Caco-2 (cell line): ENCODE results near the gene ITPKC. TPM values are rescaled to one million over a fixed set of nuclear protein-coding genes. Genes with fewer than 3 reads are reported as not detected.
"Not testable (repeated sequence)": the region's sequence is repeated elsewhere in the genome, so short reads cannot be mapped to it uniquely, and the experiment has no call there.

Experiments
- BruUV-seq: library from RNA; stranded (reverse); fragments of 400-500 nt; replicated peaks from 2 replicates; lab custom pipeline; 2021; lab: Mats Ljungman, UMichigan
- CTCF ChIA-PET: fragments of 300-600 bp; sonication (Branson Sonifier 250); formaldehyde crosslinking; loops from one replicate; lab custom pipeline; 2022; ENCODE audit warnings: antibody characterized with exemption; lab: Charles Lee
- POLR2A ChIA-PET: fragments of 300-600 bp; sonication (Branson Sonifier 250); formaldehyde crosslinking; loops from one replicate; lab custom pipeline; 2022; ENCODE audit warnings: antibody characterized with exemption; lab: Charles Lee
- DNase-seq, 2 experiments: peaks; one replicate each; pipeline versions ENCODE4 v3.0.0 to v3.0.0-alpha.2; 2020 to 2022
- H3K27me3 ChIP-seq: replicated peaks from 2 replicates; pipeline ENCODE4 v1.6.0; 2011; ENCODE audit warnings: low read length; ENCODE audit not compliant: control insufficient read depth, insufficient read depth
- H3K36me3 ChIP-seq: 2 replicates; pipeline ENCODE4 v1.5.1; 2011; ENCODE audit warnings: low read length; ENCODE audit not compliant: control insufficient read depth, insufficient read depth
- H3K4me1 ChIP-seq: fragments of 250-450 bp; sonication (Bioruptor Pico); 2 replicates; pipeline ENCODE4 v1.5.1; 2020; ENCODE audit warnings: mild to moderate bottlenecking
- H3K4me3 ChIP-seq: 2 replicates; pipeline ENCODE4 v1.5.1; 2011; ENCODE audit warnings: low read depth, mild to moderate bottlenecking, control low read depth, low read length
- H3K9me3 ChIP-seq: fragments of 250-450 bp; sonication (Bioruptor Pico); 2 replicates; pipeline ENCODE4 v1.5.1; 2020; ENCODE audit warnings: mild to moderate bottlenecking, moderate library complexity
- H3K27ac Mint-ChIP-seq: one replicate; pipeline ENCODE4 v1.8.0; 2022; ENCODE audit warnings: mixed read lengths; ENCODE audit not compliant: unreplicated experiment
- H3K27me3 Mint-ChIP-seq: one replicate; pipeline ENCODE4 v1.8.0; 2022; ENCODE audit warnings: mixed read lengths; ENCODE audit not compliant: insufficient read depth, unreplicated experiment
- H3K36me3 Mint-ChIP-seq: one replicate; pipeline ENCODE4 v1.8.0; 2022; ENCODE audit warnings: mild to moderate bottlenecking, mixed read lengths; ENCODE audit not compliant: insufficient read depth, unreplicated experiment
- H3K4me1 Mint-ChIP-seq: one replicate; pipeline ENCODE4 v1.8.0; 2022; ENCODE audit warnings: low read depth, mixed read lengths; ENCODE audit not compliant: unreplicated experiment
- H3K4me3 Mint-ChIP-seq: one replicate; pipeline ENCODE4 v1.8.0; 2022; ENCODE audit warnings: mild to moderate bottlenecking, moderate library complexity, mixed read lengths; ENCODE audit not compliant: unreplicated experiment
- H3K9me3 Mint-ChIP-seq: one replicate; pipeline ENCODE4 v1.8.0; 2022; ENCODE audit warnings: mixed read lengths; ENCODE audit not compliant: unreplicated experiment
- CTCF ChIP-seq, 2 experiments: fragments of 200-600 bp in 1 of 2; IDR thresholded peaks; 1 replicate in 1 of 2; 2 replicates in 1 of 2; pipeline versions ENCODE4 v1.5.1 to v1.8.0; 2011 to 2022; ENCODE audit warnings: antibody characterized with exemption in 1 of 2, control low read depth in 1 of 2, inconsistent platforms in 1 of 2, low read depth in 1 of 2, low read length in 1 of 2, mild to moderate bottlenecking in 1 of 2, moderate library complexity in 1 of 2; ENCODE audit not compliant: insufficient read depth in 1 of 2, severe bottlenecking in 1 of 2, unreplicated experiment in 1 of 2
- intact Hi-C: fragments of 100-400 bp; cut with micrococcal nuclease; formaldehyde crosslinking; loops from one replicate; pipeline ENCODE4 v1.10.0; 2022; ENCODE audit not compliant: unreplicated experiment
- total RNA-seq: library from RNA; stranded (reverse); gene quantifications from 2 replicates; pipeline ENCODE4 v1.2.3, GENCODE V29; 2022

Gene ITPKC
- total RNA-seq, 1 experiment from 2014 or later: 31.2 TPM

GRCh38 chr19:40783711-40784110, 66.8 kb downstream of the ITPKC start:
- Histone ChIP-seq H3K4me1 (no peaks in the 10 kb centered on the region), H3K36me3 (no peaks in the 10 kb centered on the region; the same call in 1 of the 2 replicates), H3K4me3 (no peak overlapping the region), H3K27me3 (no peaks in the 10 kb centered on the region), H3K9me3 (no peaks in the 10 kb centered on the region)
- ChIA-PET CTCF (no interaction called here), POLR2A (no interaction called here)
- no peaks in the 10 kb centered on the region for H3K27me3 Mint-ChIP-seq
- no peak overlapping the region for H3K4me3 Mint-ChIP-seq
- no peak for DNase-seq
- intact Hi-C loops: no loop called here
- H3K4me1 Mint-ChIP-seq: peaks cover 15% of the 10 kb centered on the region
- no peak for TF ChIP-seq CTCF (IDR thresholded peaks at IDR 0.05; ENCODE audit: insufficient read depth in 1 of 2, low read depth in 1 of 2, low read length in 1 of 2, severe bottlenecking in 1 of 2, unreplicated experiment in 1 of 2)
- no peaks in the 10 kb centered on the region for H3K9me3 Mint-ChIP-seq
- no TSS peak for BruUV-seq
- no peak overlapping the region for H3K27ac Mint-ChIP-seq
- peaks cover 2% of the 10 kb centered on the region for H3K36me3 Mint-ChIP-seq

- H3K36me3 Mint-ChIP-seq, H3K4me1 ChIP-seq, H3K4me3 Mint-ChIP-seq, H3K9me3 ChIP-seq, BruUV-seq, H3K27me3 ChIP-seq, H3K27me3 Mint-ChIP-seq, H3K4me3 ChIP-seq, intact Hi-C loops, H3K36me3 ChIP-seq, POLR2A ChIA-PET, DNase-seq, H3K27ac Mint-ChIP-seq, H3K9me3 Mint-ChIP-seq: not testable (repeated sequence)
- CTCF ChIA-PET: interaction anchor here (0.7 kb wide), 1 partner anchor 923 kb away, joined by 4 read pairs; no protein-coding TSS in a partner anchor
- peaks cover 11% of the 10 kb centered on the region for H3K4me1 Mint-ChIP-seq
Observed at GRCh38 chr19:40784146-40784545, 67.2 kb downstream of the ITPKC start.

GRCh38 chr19:40785526-40785925, 68.6 kb downstream of the ITPKC start:
- intact Hi-C loops: no loop called here
- H3K27me3 Mint-ChIP-seq: no peaks in the 10 kb centered on the region
- DNase-seq: no peak
- H3K36me3 Mint-ChIP-seq: no peaks in the 10 kb centered on the region
- H3K4me1 Mint-ChIP-seq: peaks cover 9% of the 10 kb centered on the region
- POLR2A ChIA-PET: no interaction called here
- H3K27me3 ChIP-seq: no peaks in the 10 kb centered on the region
- no peaks in the 10 kb centered on the region for H3K9me3 ChIP-seq
- H3K36me3 ChIP-seq: no peaks in the 10 kb centered on the region; the same call in 1 of the 2 replicates
- no peak overlapping the region for H3K27ac Mint-ChIP-seq
- no peak for TF ChIP-seq CTCF (IDR thresholded peaks at IDR 0.05; ENCODE audit: insufficient read depth in 1 of 2, low read depth in 1 of 2, low read length in 1 of 2, severe bottlenecking in 1 of 2, unreplicated experiment in 1 of 2)
- H3K4me3 Mint-ChIP-seq: no peak overlapping the region
- no TSS peak for BruUV-seq
- CTCF ChIA-PET: interaction anchor here (0.9 kb wide), 1 partner anchor 13 kb away, joined by 5 read pairs; the partner anchor contains the start of gene EGLN2
- no peaks in the 10 kb centered on the region for H3K9me3 Mint-ChIP-seq
- H3K4me1 ChIP-seq: no peaks in the 10 kb centered on the region
- H3K4me3 ChIP-seq: no peak overlapping the region
